ENCODE data around the gene ELOVL4.

The ELOVL4 gene

DNA sequence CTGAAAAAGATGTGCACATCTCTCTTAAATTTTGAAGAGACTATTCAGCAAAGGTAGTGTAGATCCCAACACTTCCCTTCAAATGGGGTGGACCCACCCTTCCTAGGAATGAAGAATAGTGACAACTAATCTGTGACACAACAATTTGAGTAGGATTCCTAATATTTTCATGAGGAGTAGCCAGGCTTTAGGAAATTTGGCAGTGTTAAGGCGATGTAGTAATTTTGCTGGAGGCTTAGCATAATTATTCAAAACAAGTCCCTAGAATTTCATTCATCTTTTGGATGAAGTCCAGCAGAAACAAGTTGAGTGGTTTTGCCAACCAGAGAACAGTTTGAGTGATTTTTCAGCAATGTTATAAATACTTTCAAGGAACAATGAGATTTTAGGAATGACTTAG is 52.4 kb downstream of the ELOVL4 start:
- Histone ChIP-seq H3K27ac (ENCODE audit: low read depth, low read length) (no peak overlapping the region), H3K36me3 (ENCODE audit: low read length) (no peaks in the 10 kb centered on the region; the same call in 1 of the 2 replicates), H3K4me2 (ENCODE audit: low read depth, low read length, poor library complexity, severe bottlenecking) (no peak overlapping the region)

DNA sequence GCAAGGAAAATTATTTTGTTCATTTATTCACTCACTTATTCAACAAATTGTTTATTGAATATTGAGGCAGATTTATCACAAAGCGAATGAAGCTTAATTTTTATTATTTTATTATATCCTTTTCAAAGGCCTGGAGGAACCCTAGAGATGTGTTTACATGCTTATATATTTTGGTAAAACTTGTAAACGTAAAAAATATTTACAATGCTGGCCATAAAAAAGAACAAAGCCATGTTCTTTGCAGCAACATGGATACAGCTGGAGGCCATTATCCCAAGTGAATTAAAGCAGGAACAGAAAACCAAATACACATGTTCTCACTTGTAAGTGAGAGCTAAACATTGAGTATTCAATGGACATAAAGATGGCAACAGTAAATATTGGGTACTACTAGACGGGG is 58.8 kb downstream of the ELOVL4 start:
- no peaks in the 10 kb centered on the region for H3K9me2 ChIP-seq (replicated peaks; ENCODE audit: insufficient read depth, low read length)
- no peaks in the 10 kb centered on the region for H3K27me3 ChIP-seq (ENCODE audit: low read length)
- H2AFZ ChIP-seq (ENCODE audit: low read depth, low read length, severe bottlenecking): no peak overlapping the region
- no peak overlapping the region for H3K4me2 ChIP-seq (ENCODE audit: low read depth, low read length, poor library complexity, severe bottlenecking)
- H3K79me2 ChIP-seq (ENCODE audit: insufficient read depth, low read length): no peaks in the 10 kb centered on the region
- no peaks in the 10 kb centered on the region for H3F3A ChIP-seq (ENCODE audit: insufficient read depth)
- no peaks in the 10 kb centered on the region for H4K20me1 ChIP-seq (ENCODE audit: low read depth, low read length)
- no peak overlapping the region for H3K4me3 ChIP-seq (ENCODE audit: insufficient read depth, low read length, poor library complexity, severe bottlenecking)
- no peaks in the 10 kb centered on the region for H3K9me3 ChIP-seq (ENCODE audit: insufficient read depth, low read length)
- TF ChIP-seq EZH2phosphoT487 (conservative IDR thresholded peaks at IDR 0.05; ENCODE audit: low read length): no peak
- TF ChIP-seq, protein P1, sequence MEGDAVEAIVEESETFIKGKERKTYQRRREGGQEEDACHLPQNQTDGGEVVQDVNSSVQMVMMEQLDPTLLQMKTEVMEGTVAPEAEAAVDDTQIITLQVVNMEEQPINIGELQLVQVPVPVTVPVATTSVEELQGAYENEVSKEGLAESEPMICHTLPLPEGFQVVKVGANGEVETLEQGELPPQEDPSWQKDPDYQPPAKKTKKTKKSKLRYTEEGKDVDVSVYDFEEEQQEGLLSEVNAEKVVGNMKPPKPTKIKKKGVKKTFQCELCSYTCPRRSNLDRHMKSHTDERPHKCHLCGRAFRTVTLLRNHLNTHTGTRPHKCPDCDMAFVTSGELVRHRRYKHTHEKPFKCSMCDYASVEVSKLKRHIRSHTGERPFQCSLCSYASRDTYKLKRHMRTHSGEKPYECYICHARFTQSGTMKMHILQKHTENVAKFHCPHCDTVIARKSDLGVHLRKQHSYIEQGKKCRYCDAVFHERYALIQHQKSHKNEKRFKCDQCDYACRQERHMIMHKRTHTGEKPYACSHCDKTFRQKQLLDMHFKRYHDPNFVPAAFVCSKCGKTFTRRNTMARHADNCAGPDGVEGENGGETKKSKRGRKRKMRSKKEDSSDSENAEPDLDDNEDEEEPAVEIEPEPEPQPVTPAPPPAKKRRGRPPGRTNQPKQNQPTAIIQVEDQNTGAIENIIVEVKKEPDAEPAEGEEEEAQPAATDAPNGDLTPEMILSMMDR (IDR thresholded peaks at IDR 0.05; ENCODE audit: insufficient read depth, low read length, poor library complexity, severe bottlenecking): no peak
- no peak overlapping the region for H3K9ac ChIP-seq (ENCODE audit: low read length)
- no peak overlapping the region for H3K27ac ChIP-seq (ENCODE audit: low read depth, low read length)
- no peaks in the 10 kb centered on the region; the same call in 1 of the 2 replicates for H3K36me3 ChIP-seq (ENCODE audit: low read length)

More for the DNA sequence above, 52.4 kb downstream of the ELOVL4 start:
- H2AFZ ChIP-seq (ENCODE audit: low read depth, low read length, severe bottlenecking): no peak overlapping the region
- no peak for TF ChIP-seq EZH2phosphoT487 (conservative IDR thresholded peaks at IDR 0.05; ENCODE audit: low read length)
- TF ChIP-seq, protein P1 (IDR thresholded peaks at IDR 0.05; ENCODE audit: insufficient read depth, low read length, poor library complexity, severe bottlenecking): no peak
- no peaks in the 10 kb centered on the region for H3F3A ChIP-seq (ENCODE audit: insufficient read depth)
- H3K27me3 ChIP-seq (ENCODE audit: low read length): no peaks in the 10 kb centered on the region
- no peaks in the 10 kb centered on the region for H3K79me2 ChIP-seq (ENCODE audit: insufficient read depth, low read length)
- no peak overlapping the region for H3K4me3 ChIP-seq (ENCODE audit: insufficient read depth, low read length, poor library complexity, severe bottlenecking)
- H4K20me1 ChIP-seq (ENCODE audit: low read depth, low read length): no peaks in the 10 kb centered on the region
- no peaks in the 10 kb centered on the region for H3K9me2 ChIP-seq (replicated peaks; ENCODE audit: insufficient read depth, low read length)
- H3K9me3 ChIP-seq (ENCODE audit: insufficient read depth, low read length): no peaks in the 10 kb centered on the region
- no peak overlapping the region for H3K9ac ChIP-seq (ENCODE audit: low read length)

GRCh38 chr6:79878142-79878748 is 69.1 kb downstream of the ELOVL4 start:
- Histone ChIP-seq H3K9ac (ENCODE audit: low read length) (no peak overlapping the region), H3K36me3 (ENCODE audit: low read length) (no peaks in the 10 kb centered on the region), H3K27ac (ENCODE audit: low read depth, low read length) (no peak overlapping the region), H3K4me2 (ENCODE audit: low read depth, low read length, poor library complexity, severe bottlenecking) (no peak overlapping the region), H3F3A (ENCODE audit: insufficient read depth) (no peaks in the 10 kb centered on the region), H3K79me2 (ENCODE audit: insufficient read depth, low read length) (no peaks in the 10 kb centered on the region), H3K27me3 (ENCODE audit: low read length) (no peaks in the 10 kb centered on the region), H3K9me2 (replicated peaks; ENCODE audit: insufficient read depth, low read length) (no peaks in the 10 kb centered on the region), H2AFZ (ENCODE audit: low read depth, low read length, severe bottlenecking) (no peak overlapping the region), H3K4me3 (ENCODE audit: insufficient read depth, low read length, poor library complexity, severe bottlenecking) (no peak overlapping the region), H3K9me3 (ENCODE audit: insufficient read depth, low read length) (no peaks in the 10 kb centered on the region), H4K20me1 (ENCODE audit: low read depth, low read length) (no peaks in the 10 kb centered on the region)
- TF ChIP-seq EZH2phosphoT487 (conservative IDR thresholded peaks at IDR 0.05; ENCODE audit: low read length): no peak
- TF ChIP-seq, protein P1 (IDR thresholded peaks at IDR 0.05; ENCODE audit: insufficient read depth, low read length, poor library complexity, severe bottlenecking): no peak

Data from SU-DHL-6 (cell line).